Middle frontal gyrus (tissue), 1 donor: ENCODE data around the gene IL22.

Source experiments
- DNase-seq: peaks from one replicate; pipeline ENCODE4 v3.0.0-alpha.2; 2015; ENCODE audit warnings: low spot score; ENCODE audit errors: extremely low spot score

The IL22 gene

GRCh38 chr12:68264158-68264855 is 10.9 kb upstream of the IL22 start:
- DNase-seq = no peak

GRCh38 chr12:68263366-68263765 is 10.0 kb upstream of the IL22 start:
- no peak for DNase-seq

GRCh38 chr12:68261896-68262295 is 8.5 kb upstream of the IL22 start:
- DNase-seq = no peak

- DNase-seq = no peak
These were observed 6.7 kb upstream of the IL22 start for GRCh38 chr12:68260153-68260552.

GRCh38 chr12:68259318-68259940 is 6.0 kb upstream of the IL22 start:
- DNase-seq = no peak

GRCh38 chr12:68252077-68252476 is 1.3 kb downstream of the IL22 start:
- DNase-seq = no peak

- no peak for DNase-seq
These were observed 3.0 kb downstream of the IL22 start for GRCh38 chr12:68250454-68250853.

- no peak for DNase-seq
These were observed 5.6 kb downstream of the IL22 start for GRCh38 chr12:68247785-68248184.

GRCh38 chr12:68246350-68246749 is 7.1 kb downstream of the IL22 start:
- DNase-seq = no peak

GRCh38 chr12:68245180-68246021 is 8.0 kb downstream of the IL22 start:
- DNase-seq = no peak

- DNase-seq = no peak
These were observed 10.6 kb downstream of the IL22 start for GRCh38 chr12:68242777-68243176.

- no peak for DNase-seq
These were observed 12.4 kb downstream of the IL22 start for GRCh38 chr12:68240975-68241374.

GRCh38 chr12:68240079-68240478 is 13.3 kb downstream of the IL22 start:
- no peak for DNase-seq

GRCh38 chr12:68239309-68239982 is 14.0 kb downstream of the IL22 start:
- DNase-seq = no peak

GRCh38 chr12:68237619-68238018 is 15.8 kb downstream of the IL22 start:
- DNase-seq = peak; percentile 47

- no peak for DNase-seq
These were observed 16.3 kb downstream of the IL22 start for GRCh38 chr12:68237078-68237477.

GRCh38 chr12:68236421-68237059 is 16.9 kb downstream of the IL22 start:
- DNase-seq = no peak

GRCh38 chr12:68235576-68235975 is 17.8 kb downstream of the IL22 start:
- no peak for DNase-seq

- no peak for DNase-seq
These were observed 19.3 kb downstream of the IL22 start for GRCh38 chr12:68234140-68234539.

- DNase-seq = no peak
These were observed 19.9 kb downstream of the IL22 start for GRCh38 chr12:68233498-68233897.

- peak; percentile 40 for DNase-seq
These were observed 21.7 kb downstream of the IL22 start for GRCh38 chr12:68231691-68232090.
